ENCODE results near the gene UQCRC1. TPM values are rescaled to one million over a fixed set of nuclear protein-coding genes. Genes with fewer than 3 reads are reported as not detected.

Gene UQCRC1
- total and polyA plus RNA-seq, 2 donors from 2014 or later = 207 to 584 TPM

DNA sequence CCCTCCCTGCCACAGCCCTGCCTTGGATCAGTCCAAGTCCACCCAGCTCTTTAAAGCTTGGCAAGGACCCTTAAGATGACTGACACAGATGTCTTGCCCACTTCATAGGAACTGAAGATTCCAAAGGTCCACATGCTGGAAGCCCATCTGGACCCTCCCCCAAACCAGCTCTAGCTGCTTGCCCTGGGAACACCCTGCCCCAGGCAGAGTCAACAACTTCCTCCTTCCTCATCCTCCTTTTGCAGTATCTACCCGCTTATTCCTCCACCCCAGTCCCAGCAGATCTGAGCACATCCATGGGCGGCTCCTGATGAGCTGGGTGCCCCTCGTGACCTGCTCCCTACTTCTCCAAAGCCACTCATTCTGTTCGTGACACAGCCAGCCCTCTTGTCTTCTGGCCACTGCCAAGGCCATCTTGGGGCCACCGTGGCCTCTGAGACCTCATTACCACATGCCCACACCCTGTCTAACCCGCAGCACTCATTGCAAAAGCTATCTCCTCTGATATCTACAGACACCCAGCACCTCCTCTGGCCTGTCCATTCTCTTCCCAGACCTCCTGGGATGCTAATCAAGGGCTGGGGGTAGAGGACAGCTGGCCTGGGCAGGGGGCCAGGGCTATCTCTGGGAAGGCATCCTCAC is 50.8 kb downstream of the UQCRC1 start:
- peaks cover 0 to 28% (median 2%) of the 10 kb centered on the region in 3 donors for H3K4me1 ChIP-seq (ENCODE audit: control insufficient read depth in 2 of 3, insufficient read depth in 2 of 3, low read depth in 1 of 3, low read length in 3 of 3)
- no peaks in the 10 kb centered on the region for H3K27me3 ChIP-seq (ENCODE audit: control insufficient read depth, insufficient read depth, low read length)
- no peak overlapping the region for H3K4me3 ChIP-seq (ENCODE audit: low read length in 3 of 3)
- no peak overlapping the region for H3K9ac ChIP-seq (ENCODE audit: low read length in 3 of 3)
- TF ChIP-seq CTCF (IDR thresholded peaks at IDR 0.05; ENCODE audit: borderline replicate concordance, extremely low read depth, insufficient read depth) = no peak
- no peaks in the 10 kb centered on the region for H3K9me3 ChIP-seq (ENCODE audit: control insufficient read depth in 2 of 3, insufficient read depth in 1 of 3, low read length in 3 of 3)
- no peaks in the 10 kb centered on the region for H3K36me3 ChIP-seq (ENCODE audit: control insufficient read depth in 2 of 3, insufficient read depth in 3 of 3, low read length in 3 of 3)
- H3K27ac ChIP-seq (ENCODE audit: low read depth in 2 of 2, low read length in 2 of 2) = no peak overlapping the region
- DNase-seq = peak in 1 of 5 donors; percentile 67
- intact Hi-C loops (cut with DNase I) = no loop called here
- no peak for FAIRE-seq

GRCh38 chr3:48556796-48557626 is 52.4 kb downstream of the UQCRC1 start, which contains the start of gene PFKFB4:
PFKFB4 (minus strand) TSS chr3:48556803; CDS start chr3:48556777, 26 bp downstream.
- H3K9me3 ChIP-seq (ENCODE audit: control insufficient read depth in 2 of 3, insufficient read depth in 1 of 3, low read length in 3 of 3) = no peaks in the 10 kb centered on the region
- TF ChIP-seq CTCF (IDR thresholded peaks at IDR 0.05; ENCODE audit: borderline replicate concordance, extremely low read depth, insufficient read depth) = peak; percentile 11
- intact Hi-C loops (cut with DNase I) = no loop called here
- H3K4me1 ChIP-seq (ENCODE audit: control insufficient read depth in 2 of 3, insufficient read depth in 2 of 3, low read depth in 1 of 3, low read length in 3 of 3) = peaks cover 0 to 28% (median 2%) of the 10 kb centered on the region in 3 donors
- peak within 1 kb of the TSS; percentile 4 to 51 (median 26) for H3K9ac ChIP-seq (ENCODE audit: low read length in 3 of 3)
- FAIRE-seq (peak; percentile 96), DNase-seq (peak; percentile 99 to 100 (median 100))
- peak within 1 kb of the TSS; percentile 58 to 64 (median 62) for H3K4me3 ChIP-seq (ENCODE audit: low read length in 3 of 3)
- no peaks in the 10 kb centered on the region for H3K27me3 ChIP-seq (ENCODE audit: control insufficient read depth, insufficient read depth, low read length)
- peak within 1 kb of the TSS in 1 of 2 donors; percentile 32 for H3K27ac ChIP-seq (ENCODE audit: low read depth in 2 of 2, low read length in 2 of 2)
- H3K36me3 ChIP-seq (ENCODE audit: control insufficient read depth in 2 of 3, insufficient read depth in 3 of 3, low read length in 3 of 3) = no peaks in the 10 kb centered on the region

DNA sequence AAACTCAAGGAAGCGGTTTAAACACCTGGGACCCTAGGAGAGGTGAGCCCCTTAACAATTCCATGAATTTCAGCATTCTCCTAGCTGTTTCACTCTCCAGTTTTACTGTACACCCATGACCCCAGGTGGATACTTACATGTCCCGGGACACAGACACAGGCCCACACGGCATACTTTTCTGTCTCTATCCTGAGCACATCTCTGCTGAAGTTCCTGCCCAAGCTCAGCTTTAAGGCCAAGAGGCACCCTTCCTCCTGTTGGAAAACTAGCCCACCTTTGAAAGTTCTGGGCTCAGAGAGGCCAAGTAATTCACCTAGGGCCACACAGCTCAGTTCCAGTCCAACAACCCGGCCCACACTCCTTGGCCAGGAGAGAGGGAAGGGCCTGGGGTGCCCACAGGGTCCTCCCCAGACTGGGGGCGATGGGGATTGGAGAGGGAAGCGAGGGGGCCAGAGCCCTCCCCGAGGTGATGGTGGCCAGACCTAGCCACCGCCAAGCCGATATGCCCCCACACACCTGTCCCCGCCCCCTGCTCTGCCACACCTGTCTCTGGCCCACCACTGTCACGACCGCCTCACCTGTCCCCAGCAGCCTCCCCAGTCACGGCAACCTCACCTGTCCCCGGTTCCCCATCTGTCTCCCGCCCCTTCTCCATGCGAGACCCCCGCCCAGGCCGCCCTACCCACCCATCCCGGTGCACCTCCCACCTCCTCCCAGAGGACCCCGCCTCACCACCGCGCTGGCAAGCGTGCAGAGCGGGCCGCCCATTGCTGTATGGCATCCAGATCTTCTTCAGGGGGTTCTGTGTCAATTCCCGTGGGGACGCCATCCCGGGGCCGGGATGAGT is 53.3 kb downstream of the UQCRC1 start:
- Histone ChIP-seq H3K36me3 (ENCODE audit: control insufficient read depth in 2 of 3, insufficient read depth in 3 of 3, low read length in 3 of 3) (no peaks in the 10 kb centered on the region), H3K27me3 (ENCODE audit: control insufficient read depth, insufficient read depth, low read length) (no peaks in the 10 kb centered on the region), H3K9me3 (ENCODE audit: control insufficient read depth in 2 of 3, insufficient read depth in 1 of 3, low read length in 3 of 3) (no peaks in the 10 kb centered on the region), H3K4me3 (ENCODE audit: low read length in 3 of 3) (peak overlapping the region; percentile 53 to 58 (median 58)), H3K4me1 (ENCODE audit: control insufficient read depth in 2 of 3, insufficient read depth in 2 of 3, low read depth in 1 of 3, low read length in 3 of 3) (peaks cover 0 to 25% (median 2%) of the 10 kb centered on the region in 3 donors), H3K9ac (ENCODE audit: low read length in 3 of 3) (peak overlapping the region in 1 of 3 donors; percentile 26), H3K27ac (ENCODE audit: low read depth in 2 of 2, low read length in 2 of 2) (no peak overlapping the region)
- intact Hi-C loops (cut with DNase I) = no loop called here
- no peak for TF ChIP-seq CTCF (IDR thresholded peaks at IDR 0.05; ENCODE audit: borderline replicate concordance, extremely low read depth, insufficient read depth)
- no peak for DNase-seq
- FAIRE-seq = no peak

Measured in kidney (tissue), 14 donors.